Fibroblast of mammary gland (primary cell): Measurements from ENCODE around the gene TECPR1.

ENCODE experiments used
- DNase-seq: peaks from one replicate; pipeline ENCODE4 v3.0.0-alpha.2; 2010; ENCODE audit warnings: low read depth
- H3K4me3 ChIP-seq: 2 replicates; pipeline ENCODE4 v1.5.1; 2011; ENCODE audit warnings: low read depth, mild to moderate bottlenecking, low read length, moderate library complexity; ENCODE audit not compliant: control insufficient read depth
- TF ChIP-seq, protein P1 (sequence below): conservative IDR thresholded peaks from 2 replicates; pipeline ENCODE4 v1.5.1; 2011; ENCODE audit warnings: low read depth, low read length, inconsistent platforms; ENCODE audit not compliant: control insufficient read depth, insufficient read depth

The TECPR1 gene

GRCh38 chr7:98248156-98248555 is 3.9 kb downstream of the TECPR1 start:
- no peak for DNase-seq
- H3K4me3 ChIP-seq: no peak overlapping the region
- TF ChIP-seq, protein P1, sequence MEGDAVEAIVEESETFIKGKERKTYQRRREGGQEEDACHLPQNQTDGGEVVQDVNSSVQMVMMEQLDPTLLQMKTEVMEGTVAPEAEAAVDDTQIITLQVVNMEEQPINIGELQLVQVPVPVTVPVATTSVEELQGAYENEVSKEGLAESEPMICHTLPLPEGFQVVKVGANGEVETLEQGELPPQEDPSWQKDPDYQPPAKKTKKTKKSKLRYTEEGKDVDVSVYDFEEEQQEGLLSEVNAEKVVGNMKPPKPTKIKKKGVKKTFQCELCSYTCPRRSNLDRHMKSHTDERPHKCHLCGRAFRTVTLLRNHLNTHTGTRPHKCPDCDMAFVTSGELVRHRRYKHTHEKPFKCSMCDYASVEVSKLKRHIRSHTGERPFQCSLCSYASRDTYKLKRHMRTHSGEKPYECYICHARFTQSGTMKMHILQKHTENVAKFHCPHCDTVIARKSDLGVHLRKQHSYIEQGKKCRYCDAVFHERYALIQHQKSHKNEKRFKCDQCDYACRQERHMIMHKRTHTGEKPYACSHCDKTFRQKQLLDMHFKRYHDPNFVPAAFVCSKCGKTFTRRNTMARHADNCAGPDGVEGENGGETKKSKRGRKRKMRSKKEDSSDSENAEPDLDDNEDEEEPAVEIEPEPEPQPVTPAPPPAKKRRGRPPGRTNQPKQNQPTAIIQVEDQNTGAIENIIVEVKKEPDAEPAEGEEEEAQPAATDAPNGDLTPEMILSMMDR: no peak

DNA sequence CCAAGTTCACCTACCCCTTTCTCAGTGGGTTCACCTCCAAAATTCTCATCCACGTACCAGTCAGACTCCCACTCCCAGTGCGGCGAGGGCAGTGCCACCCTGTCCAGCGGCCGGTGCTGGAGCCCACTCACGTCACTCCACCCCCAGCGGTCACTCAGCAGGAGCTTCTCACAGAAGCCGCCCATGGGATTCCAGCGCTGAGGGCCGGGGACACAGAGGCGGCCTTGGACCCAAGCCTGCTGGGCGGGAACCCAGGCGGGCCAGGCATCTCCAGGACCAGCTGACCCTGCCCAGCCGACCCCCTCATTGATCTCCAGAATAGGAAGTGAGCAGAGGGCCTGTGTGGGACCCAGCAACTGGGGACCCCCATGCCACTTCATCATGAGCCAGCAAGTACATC is 7.2 kb downstream of the TECPR1 start:
- TF ChIP-seq, protein P1: no peak
- DNase-seq: no peak
- no peak overlapping the region for H3K4me3 ChIP-seq

DNA sequence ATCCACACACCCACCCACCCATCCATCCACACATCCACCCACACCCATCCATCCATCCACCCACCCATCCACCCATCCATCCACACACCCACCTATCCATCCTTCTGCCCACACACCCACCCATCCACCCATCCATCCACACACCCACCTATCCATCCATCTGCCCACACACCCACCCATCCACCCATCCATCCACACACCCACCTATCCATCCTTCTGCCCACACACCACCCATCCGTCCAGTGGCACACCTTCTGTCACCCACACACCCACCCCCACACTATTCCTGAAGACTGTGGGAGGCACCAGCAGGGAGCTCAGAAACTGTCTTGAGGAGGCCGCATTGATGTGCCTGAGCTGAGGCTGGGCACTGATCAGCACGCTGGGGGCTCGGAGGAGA is 9.1 kb downstream of the TECPR1 start:
- TF ChIP-seq, protein P1: no peak
- H3K4me3 ChIP-seq: no peak overlapping the region
- no peak for DNase-seq

DNA sequence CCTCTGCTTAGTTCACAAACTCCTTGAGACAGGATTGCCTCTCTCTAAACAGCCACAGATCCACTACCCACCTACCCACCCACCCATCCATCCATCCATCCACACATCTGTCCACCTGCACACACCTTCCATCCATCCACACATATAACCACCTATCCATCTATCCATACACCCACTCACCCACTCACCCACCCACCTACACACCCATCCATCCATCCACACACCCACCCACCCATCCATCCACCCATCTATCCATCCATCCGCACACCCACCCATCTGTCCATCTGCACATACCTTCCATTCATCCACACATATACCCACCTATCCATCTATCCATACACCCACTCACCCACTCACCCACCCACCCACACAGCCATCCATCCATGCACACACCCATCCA is 9.7 kb downstream of the TECPR1 start:
- H3K4me3 ChIP-seq: no peak overlapping the region
- DNase-seq: no peak
- TF ChIP-seq, protein P1: no peak

DNA sequence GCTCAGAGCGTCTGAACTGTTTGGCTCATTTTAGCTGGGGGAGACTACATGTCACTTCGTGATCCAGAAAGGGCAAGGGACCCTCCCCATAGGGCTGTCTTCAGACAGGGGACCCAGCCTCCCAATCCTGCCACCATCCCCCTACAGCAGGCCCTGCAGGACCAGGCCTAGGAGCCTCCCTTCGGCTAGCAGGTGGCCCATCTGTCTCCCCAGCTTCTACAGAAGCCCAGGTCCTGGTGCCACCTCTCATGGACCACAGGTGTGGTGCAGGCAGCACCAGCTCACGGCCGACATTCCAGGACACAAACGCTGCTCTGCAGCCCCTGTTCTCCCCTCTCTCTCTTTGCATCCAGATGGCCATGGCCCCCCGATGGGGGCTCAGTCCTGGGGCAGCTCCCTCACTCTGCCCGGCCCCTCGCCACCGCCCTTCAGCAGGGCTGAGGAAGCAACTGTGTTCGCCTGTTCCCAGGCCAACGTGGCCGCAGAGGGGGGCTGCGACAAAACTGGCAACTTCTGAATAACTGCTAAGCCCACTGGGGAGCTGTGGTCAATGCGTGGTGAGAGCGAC is 10.3 kb downstream of the TECPR1 start:
- TF ChIP-seq, protein P1: no peak
- no peak for DNase-seq
- H3K4me3 ChIP-seq: no peak overlapping the region

GRCh38 chr7:98240961-98241673 is 10.9 kb downstream of the TECPR1 start:
- TF ChIP-seq, protein P1: peak; percentile 72
- no peak overlapping the region for H3K4me3 ChIP-seq
- DNase-seq: peak; percentile 40

- DNase-seq: no peak
- TF ChIP-seq, protein P1: no peak
Observed at GRCh38 chr7:98238976-98239375, 13.1 kb downstream of the TECPR1 start.

More at GRCh38 chr7:98238976-98239375, 13.1 kb downstream of the TECPR1 start:
- H3K4me3 ChIP-seq: no peak overlapping the region
